Measurements from ENCODE around the gene GGTLC2. TPM values are rescaled to one million over a fixed set of nuclear protein-coding genes. Genes with fewer than 3 reads are reported as not detected.
A peak's percentile ranks its signal among the peaks of the same experiment; 100 is the strongest.
"Not testable (repeated sequence)": the region's sequence is repeated elsewhere in the genome, so short reads cannot be mapped to it uniquely, and the experiment has no call there.

Gene GGTLC2
- total RNA-seq, 1 donor = not detected

DNA sequence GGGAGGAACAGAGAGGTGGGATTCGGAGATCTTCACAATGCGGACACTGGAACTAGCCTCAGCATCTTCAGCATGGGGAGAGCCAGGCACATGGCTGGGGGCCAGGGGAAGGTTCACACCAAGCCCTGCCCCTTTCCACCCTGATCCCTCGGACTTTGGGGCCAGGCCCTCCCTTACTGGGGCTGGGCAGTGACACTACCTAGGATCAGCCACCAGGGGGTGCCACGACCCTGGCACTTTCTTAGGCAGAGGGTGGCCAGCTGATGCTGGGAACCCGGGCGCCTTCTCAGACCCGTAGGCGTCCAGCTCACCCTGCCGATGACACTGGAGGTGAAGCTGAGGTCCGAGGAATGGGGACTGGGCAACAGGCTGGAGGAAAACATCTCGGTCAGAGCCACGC, 3.5 kb downstream of the GGTLC2 start:
- TF ChIP-seq, protein P1, sequence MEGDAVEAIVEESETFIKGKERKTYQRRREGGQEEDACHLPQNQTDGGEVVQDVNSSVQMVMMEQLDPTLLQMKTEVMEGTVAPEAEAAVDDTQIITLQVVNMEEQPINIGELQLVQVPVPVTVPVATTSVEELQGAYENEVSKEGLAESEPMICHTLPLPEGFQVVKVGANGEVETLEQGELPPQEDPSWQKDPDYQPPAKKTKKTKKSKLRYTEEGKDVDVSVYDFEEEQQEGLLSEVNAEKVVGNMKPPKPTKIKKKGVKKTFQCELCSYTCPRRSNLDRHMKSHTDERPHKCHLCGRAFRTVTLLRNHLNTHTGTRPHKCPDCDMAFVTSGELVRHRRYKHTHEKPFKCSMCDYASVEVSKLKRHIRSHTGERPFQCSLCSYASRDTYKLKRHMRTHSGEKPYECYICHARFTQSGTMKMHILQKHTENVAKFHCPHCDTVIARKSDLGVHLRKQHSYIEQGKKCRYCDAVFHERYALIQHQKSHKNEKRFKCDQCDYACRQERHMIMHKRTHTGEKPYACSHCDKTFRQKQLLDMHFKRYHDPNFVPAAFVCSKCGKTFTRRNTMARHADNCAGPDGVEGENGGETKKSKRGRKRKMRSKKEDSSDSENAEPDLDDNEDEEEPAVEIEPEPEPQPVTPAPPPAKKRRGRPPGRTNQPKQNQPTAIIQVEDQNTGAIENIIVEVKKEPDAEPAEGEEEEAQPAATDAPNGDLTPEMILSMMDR (IDR thresholded peaks at IDR 0.05; ENCODE audit: insufficient read depth, low read depth, low read length) = peak; percentile 1
- DNase-seq (ENCODE audit: low read depth); H3K4me3 ChIP-seq (ENCODE audit: low read depth, low read length): not testable (repeated sequence)

DNA sequence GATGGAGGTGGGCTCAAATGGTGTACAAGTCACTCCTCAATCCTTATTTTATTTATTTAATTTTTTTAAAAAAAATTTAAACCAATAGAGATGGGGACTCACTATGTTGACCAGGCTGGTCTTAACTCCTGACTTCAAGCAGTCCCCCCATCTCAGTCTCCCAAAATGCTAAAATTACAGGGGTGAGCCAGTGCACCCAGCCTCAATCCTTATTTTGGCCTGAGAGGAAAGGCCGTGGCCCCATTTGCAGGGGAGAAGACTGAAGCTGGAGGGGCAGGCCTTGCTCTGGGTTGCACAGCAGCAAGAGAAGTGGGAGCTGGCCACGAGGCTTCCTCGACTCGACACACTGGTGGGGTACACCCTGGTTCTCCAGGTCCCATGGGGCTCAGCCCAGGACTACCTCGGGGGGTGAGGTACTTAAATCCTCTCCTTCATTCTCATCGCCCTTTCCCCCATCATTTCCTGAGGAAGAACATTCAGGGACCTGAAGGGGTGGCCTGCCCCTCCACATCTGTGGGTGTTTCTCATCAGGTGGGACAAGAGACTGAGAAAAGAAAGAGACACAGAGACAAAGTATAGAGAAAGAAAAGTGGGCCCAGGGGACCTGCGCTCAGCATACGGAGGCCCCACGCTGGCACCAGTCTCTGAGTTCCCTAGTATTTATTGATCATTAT, 4.6 kb downstream of the GGTLC2 start:
- H3K4me3 ChIP-seq (ENCODE audit: low read depth, low read length); DNase-seq (ENCODE audit: low read depth): not testable (repeated sequence)

GRCh38 chr22:22649761-22650160, 5.3 kb downstream of the GGTLC2 start:
- DNase-seq (ENCODE audit: low read depth); H3K4me3 ChIP-seq (ENCODE audit: low read depth, low read length): not testable (repeated sequence)

DNA sequence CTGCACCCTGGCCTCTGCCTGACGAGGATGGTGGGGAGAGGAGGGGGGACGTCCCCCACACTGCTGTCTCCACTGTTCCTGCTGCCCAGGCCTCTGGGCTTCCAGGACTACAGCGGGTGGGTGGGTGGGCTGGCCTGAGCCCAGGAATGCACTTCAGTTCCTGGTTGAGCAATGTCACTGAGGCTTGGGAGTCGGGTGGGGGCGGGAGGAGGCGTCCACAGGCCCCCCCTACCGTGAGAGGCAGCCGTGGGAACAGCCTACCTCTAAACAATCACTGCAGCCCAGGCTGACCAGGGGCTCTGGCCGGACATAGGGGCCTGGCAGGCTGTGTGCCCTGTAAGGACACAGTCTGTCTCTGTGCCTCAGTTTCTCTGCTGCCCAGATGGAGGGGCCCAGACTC, 6.0 kb downstream of the GGTLC2 start:
- DNase-seq (ENCODE audit: low read depth) = not testable (repeated sequence)

DNA sequence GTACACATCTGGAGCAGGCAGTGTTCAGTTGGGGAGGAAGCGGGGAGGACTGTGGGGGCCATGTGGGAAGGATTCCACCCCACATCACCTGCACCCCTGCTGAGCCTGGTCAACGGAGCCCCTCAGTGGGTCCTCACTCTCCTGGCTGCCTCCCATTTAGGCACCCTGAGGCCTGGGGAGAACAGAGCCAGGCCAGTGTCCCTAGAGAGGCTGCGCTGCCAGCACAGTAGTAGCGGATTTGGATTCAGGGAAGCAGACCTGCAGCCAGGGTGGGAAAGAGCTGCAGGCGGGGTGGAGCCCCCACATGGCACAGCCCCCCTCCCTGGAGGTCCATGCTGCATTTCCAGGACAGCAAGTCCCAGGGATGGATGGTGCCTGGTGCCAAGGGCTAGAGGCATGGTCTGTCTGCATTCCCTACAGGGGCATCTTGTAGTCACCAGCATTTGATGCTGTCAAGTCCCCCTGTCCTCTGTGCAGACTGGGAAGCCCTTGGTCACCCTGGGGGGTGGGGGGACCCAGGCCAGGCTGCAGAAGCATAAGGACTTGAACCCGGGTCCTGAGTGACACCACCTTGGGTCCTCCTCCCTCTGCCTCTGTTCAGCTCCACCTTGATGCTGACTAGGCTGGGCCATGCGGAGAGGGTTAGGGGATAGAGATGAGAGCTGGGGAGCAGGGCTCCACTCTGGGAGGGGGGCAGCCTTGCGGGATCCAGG, 6.5 kb downstream of the GGTLC2 start:
- H3K4me3 ChIP-seq (ENCODE audit: low read depth, low read length); DNase-seq (ENCODE audit: low read depth): not testable (repeated sequence)

More for the DNA sequence above, 6.0 kb downstream of the GGTLC2 start:
- not testable (repeated sequence) for H3K4me3 ChIP-seq (ENCODE audit: low read depth, low read length)

- DNase-seq (ENCODE audit: low read depth) = peak; percentile 66
These were observed 7.2 kb downstream of the GGTLC2 start for GRCh38 chr22:22651593-22651992.

GRCh38 chr22:22652102-22652501, 7.7 kb downstream of the GGTLC2 start:
- not testable (repeated sequence) for H3K4me3 ChIP-seq (ENCODE audit: low read depth, low read length); DNase-seq (ENCODE audit: low read depth)

More at GRCh38 chr22:22651593-22651992, 7.2 kb downstream of the GGTLC2 start:
- not testable (repeated sequence) for H3K4me3 ChIP-seq (ENCODE audit: low read depth, low read length)

GRCh38 chr22:22652573-22652972, 8.2 kb downstream of the GGTLC2 start:
- not testable (repeated sequence) for H3K4me3 ChIP-seq (ENCODE audit: low read depth, low read length); DNase-seq (ENCODE audit: low read depth)

- DNase-seq (ENCODE audit: low read depth) = peak; percentile 16
- H3K4me3 ChIP-seq (ENCODE audit: low read depth, low read length) = not testable (repeated sequence)
These were observed 9.4 kb downstream of the GGTLC2 start for GRCh38 chr22:22653677-22654381.

DNA sequence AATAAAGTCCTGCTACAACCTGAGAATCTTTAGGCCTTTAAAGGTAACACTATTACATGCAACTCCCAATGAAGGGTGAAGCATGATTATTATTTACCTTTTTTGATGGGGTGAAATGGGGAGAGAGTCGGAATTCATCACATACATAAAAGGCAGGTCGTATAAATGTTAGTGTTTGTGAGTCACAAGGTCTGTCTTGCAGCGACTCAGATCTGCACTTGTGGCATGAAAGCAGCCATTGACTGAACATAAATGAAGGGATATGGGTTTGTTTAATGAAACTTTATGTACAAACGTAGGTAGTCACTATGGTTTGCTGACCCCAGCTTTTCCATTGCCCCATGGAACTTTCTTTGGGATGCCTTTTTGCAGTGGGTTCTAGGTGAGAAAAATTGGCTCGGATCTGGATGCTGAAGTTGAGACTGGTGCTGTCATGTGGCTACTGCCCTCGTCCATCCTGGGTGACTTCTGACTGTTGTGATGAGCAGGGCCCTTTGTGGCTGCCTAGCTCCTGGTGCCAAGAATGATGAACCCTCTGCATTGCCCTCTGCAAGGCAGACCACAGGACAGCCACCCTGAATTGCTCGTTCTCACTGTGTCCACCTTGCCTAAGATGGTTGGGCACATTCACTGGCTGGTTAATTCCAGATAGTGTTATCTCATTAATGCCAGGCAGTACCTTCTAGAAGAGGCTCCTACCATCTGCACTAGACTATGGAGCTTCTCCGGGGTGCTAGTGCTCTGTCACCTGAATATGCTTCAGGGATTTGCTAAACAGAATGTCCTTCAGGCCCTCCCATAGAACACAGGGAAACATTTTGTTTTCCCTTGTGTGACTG, 11.3 kb downstream of the GGTLC2 start:
- DNase-seq (ENCODE audit: low read depth) = peak; percentile 51
- no peak overlapping the region for H3K4me3 ChIP-seq (ENCODE audit: low read depth, low read length)
- TF ChIP-seq, protein P1 (IDR thresholded peaks at IDR 0.05; ENCODE audit: insufficient read depth, low read depth, low read length) = no peak

- no peak overlapping the region for H3K4me3 ChIP-seq (ENCODE audit: low read depth, low read length)
- DNase-seq (ENCODE audit: low read depth) = no peak
- TF ChIP-seq, protein P1 (IDR thresholded peaks at IDR 0.05; ENCODE audit: insufficient read depth, low read depth, low read length) = no peak
These were observed 13.3 kb downstream of the GGTLC2 start for GRCh38 chr22:22657712-22658111.
